GM12878 (cell line): ENCODE data around the gene A4GNT.

ENCODE experiments used
- CBX5 ChIP-seq: sonication (generic); IDR thresholded peaks from 2 replicates; pipeline ENCODE4 v1.6.1; 2016; ENCODE audit warnings: low read depth, moderate library complexity, mild to moderate bottlenecking, inconsistent platforms
- CREB1 ChIP-seq: IDR thresholded peaks from 2 replicates; pipeline ENCODE4 v1.6.1; 2012; ENCODE audit warnings: low read depth, mild to moderate bottlenecking, inconsistent platforms
- CREM ChIP-seq: IDR thresholded peaks from 2 replicates; pipeline ENCODE4 v1.6.1; 2014; ENCODE audit warnings: antibody characterized with exemption, low read depth
- IKZF1 ChIP-seq: fragments of 450-650 bp; conservative IDR thresholded peaks from 2 replicates; pipeline ENCODE4 v1.6.1; 2017; ENCODE audit warnings: antibody characterized with exemption, mild to moderate bottlenecking
- NRF1 ChIP-seq: conservative IDR thresholded peaks from 2 replicates; pipeline ENCODE4 v1.6.1; 2011; ENCODE audit warnings: mild to moderate bottlenecking, low read depth, low read length, improper control_type of control experiment
- POLR2A ChIP-seq: IDR thresholded peaks from 2 replicates; pipeline ENCODE4 v1.6.1; 2011; ENCODE audit warnings: low read depth, mild to moderate bottlenecking, low read length
- SP1 ChIP-seq: IDR thresholded peaks from one replicate; pipeline ENCODE4 v1.6.1; 2011; ENCODE audit warnings: low read depth, low read length
- TF ChIP-seq, protein P1 (sequence below): IDR thresholded peaks from 2 replicates; pipeline ENCODE4 v1.6.1; 2011; ENCODE audit warnings: borderline replicate concordance, low read depth, mild to moderate bottlenecking, moderate library complexity, mixed read lengths, low read length; ENCODE audit not compliant: insufficient read depth; ENCODE audit errors: extremely low read length
- TF ChIP-seq, protein P2 (sequence below): IDR thresholded peaks from 2 replicates; pipeline ENCODE4 v1.6.1; 2011; ENCODE audit warnings: low read depth, mild to moderate bottlenecking, low read length, moderate library complexity, borderline replicate concordance; ENCODE audit errors: extremely low read depth
- TF ChIP-seq, protein P3 (sequence below), 3 experiments: IDR thresholded peaks in 2 of 3; conservative IDR thresholded peaks in 1 of 3; 2 replicates each; pipeline ENCODE4 v1.5.1; 2011; ENCODE audit warnings: low read depth in 3 of 3, low read length in 3 of 3, mild to moderate bottlenecking in 3 of 3, control low read depth in 2 of 3, moderate library complexity in 2 of 3, inconsistent platforms in 1 of 3, mixed read lengths in 1 of 3; ENCODE audit not compliant: control insufficient read depth in 2 of 3, insufficient read depth in 1 of 3; ENCODE audit errors: extremely low read depth in 1 of 3

DNA sequence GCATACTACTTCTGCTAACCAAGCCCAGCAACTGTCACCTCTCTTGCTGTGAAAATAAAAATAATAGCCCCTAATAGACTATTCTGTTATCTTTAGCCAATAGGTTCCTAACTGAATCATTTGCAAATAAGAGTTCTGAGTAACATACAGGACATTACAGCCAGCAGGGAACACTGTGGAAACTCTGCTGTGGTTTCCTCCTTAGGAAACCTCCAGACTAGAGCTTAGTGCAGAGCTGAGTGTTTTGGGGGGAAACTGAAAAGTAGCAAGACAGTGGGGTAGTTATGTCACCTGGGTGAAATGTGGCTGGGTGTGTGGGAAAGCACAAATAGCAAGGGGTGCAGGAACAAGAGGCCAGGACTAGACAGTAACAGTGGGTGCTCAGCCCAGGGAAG is 49.2 kb downstream of the A4GNT start:
- TF ChIP-seq, protein P1, sequence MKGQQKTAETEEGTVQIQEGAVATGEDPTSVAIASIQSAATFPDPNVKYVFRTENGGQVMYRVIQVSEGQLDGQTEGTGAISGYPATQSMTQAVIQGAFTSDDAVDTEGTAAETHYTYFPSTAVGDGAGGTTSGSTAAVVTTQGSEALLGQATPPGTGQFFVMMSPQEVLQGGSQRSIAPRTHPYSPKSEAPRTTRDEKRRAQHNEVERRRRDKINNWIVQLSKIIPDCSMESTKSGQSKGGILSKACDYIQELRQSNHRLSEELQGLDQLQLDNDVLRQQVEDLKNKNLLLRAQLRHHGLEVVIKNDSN: no peak
- TF ChIP-seq CBX5: no peak
- TF ChIP-seq, protein P2, sequence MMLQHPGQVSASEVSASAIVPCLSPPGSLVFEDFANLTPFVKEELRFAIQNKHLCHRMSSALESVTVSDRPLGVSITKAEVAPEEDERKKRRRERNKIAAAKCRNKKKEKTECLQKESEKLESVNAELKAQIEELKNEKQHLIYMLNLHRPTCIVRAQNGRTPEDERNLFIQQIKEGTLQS: no peak
- TF ChIP-seq CREB1: no peak
- peak; percentile 30 for TF ChIP-seq SP1
- TF ChIP-seq CREM: no peak
- no peak for TF ChIP-seq IKZF1
- TF ChIP-seq, protein P3, sequence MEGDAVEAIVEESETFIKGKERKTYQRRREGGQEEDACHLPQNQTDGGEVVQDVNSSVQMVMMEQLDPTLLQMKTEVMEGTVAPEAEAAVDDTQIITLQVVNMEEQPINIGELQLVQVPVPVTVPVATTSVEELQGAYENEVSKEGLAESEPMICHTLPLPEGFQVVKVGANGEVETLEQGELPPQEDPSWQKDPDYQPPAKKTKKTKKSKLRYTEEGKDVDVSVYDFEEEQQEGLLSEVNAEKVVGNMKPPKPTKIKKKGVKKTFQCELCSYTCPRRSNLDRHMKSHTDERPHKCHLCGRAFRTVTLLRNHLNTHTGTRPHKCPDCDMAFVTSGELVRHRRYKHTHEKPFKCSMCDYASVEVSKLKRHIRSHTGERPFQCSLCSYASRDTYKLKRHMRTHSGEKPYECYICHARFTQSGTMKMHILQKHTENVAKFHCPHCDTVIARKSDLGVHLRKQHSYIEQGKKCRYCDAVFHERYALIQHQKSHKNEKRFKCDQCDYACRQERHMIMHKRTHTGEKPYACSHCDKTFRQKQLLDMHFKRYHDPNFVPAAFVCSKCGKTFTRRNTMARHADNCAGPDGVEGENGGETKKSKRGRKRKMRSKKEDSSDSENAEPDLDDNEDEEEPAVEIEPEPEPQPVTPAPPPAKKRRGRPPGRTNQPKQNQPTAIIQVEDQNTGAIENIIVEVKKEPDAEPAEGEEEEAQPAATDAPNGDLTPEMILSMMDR (IDR thresholded peaks at IDR 0.05 in 2 of 3, conservative IDR thresholded peaks at IDR 0.05 in 1 of 3; ENCODE audit: control insufficient read depth in 2 of 3, extremely low read depth in 1 of 3, insufficient read depth in 1 of 3, low read depth in 3 of 3, low read length in 3 of 3): no peak
- no peak for TF ChIP-seq NRF1
- TF ChIP-seq POLR2A: no peak
